C4-2B (cell line): Measurements from ENCODE around the gene SLC1A2.

Source experiments
- ZFX ChIP-seq: fragments of 450-650 bp; IDR thresholded peaks from 2 replicates; pipeline ENCODE4 v1.6.1; 2017
- TF ChIP-seq, protein P1 (sequence below): fragments of 450-650 bp; conservative IDR thresholded peaks from 2 replicates; pipeline ENCODE4 v1.5.1; 2017; ENCODE audit warnings: mild to moderate bottlenecking

DNA sequence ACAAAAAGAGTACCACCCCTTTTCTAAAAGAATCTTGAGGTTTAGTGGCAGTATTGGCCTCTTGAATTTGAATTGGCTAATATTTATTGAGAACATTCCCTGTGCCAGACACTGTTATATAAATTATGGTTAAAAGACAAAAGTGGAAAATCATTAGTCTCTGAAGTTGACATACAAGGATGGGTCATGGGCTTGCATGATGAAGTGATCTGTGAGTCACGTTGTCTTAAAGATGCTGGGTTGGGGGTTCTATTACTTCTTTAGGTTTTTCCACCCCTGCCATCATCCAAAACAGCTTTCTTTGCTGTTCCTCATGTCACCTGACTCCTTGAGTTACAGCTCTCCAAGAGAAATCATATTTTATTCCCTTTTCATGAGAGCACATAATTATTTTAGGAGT lies 195.4 kb downstream of the SLC1A2 start:
- TF ChIP-seq, protein P1, sequence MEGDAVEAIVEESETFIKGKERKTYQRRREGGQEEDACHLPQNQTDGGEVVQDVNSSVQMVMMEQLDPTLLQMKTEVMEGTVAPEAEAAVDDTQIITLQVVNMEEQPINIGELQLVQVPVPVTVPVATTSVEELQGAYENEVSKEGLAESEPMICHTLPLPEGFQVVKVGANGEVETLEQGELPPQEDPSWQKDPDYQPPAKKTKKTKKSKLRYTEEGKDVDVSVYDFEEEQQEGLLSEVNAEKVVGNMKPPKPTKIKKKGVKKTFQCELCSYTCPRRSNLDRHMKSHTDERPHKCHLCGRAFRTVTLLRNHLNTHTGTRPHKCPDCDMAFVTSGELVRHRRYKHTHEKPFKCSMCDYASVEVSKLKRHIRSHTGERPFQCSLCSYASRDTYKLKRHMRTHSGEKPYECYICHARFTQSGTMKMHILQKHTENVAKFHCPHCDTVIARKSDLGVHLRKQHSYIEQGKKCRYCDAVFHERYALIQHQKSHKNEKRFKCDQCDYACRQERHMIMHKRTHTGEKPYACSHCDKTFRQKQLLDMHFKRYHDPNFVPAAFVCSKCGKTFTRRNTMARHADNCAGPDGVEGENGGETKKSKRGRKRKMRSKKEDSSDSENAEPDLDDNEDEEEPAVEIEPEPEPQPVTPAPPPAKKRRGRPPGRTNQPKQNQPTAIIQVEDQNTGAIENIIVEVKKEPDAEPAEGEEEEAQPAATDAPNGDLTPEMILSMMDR = no peak
- no peak for TF ChIP-seq ZFX
